NCI-H226 (cell line): ENCODE results near the gene SLC26A2.

Experiments used
- DNase-seq: peaks from one replicate; pipeline ENCODE4 v3.0.0-alpha.2; 2015

Gene SLC26A2

DNA sequence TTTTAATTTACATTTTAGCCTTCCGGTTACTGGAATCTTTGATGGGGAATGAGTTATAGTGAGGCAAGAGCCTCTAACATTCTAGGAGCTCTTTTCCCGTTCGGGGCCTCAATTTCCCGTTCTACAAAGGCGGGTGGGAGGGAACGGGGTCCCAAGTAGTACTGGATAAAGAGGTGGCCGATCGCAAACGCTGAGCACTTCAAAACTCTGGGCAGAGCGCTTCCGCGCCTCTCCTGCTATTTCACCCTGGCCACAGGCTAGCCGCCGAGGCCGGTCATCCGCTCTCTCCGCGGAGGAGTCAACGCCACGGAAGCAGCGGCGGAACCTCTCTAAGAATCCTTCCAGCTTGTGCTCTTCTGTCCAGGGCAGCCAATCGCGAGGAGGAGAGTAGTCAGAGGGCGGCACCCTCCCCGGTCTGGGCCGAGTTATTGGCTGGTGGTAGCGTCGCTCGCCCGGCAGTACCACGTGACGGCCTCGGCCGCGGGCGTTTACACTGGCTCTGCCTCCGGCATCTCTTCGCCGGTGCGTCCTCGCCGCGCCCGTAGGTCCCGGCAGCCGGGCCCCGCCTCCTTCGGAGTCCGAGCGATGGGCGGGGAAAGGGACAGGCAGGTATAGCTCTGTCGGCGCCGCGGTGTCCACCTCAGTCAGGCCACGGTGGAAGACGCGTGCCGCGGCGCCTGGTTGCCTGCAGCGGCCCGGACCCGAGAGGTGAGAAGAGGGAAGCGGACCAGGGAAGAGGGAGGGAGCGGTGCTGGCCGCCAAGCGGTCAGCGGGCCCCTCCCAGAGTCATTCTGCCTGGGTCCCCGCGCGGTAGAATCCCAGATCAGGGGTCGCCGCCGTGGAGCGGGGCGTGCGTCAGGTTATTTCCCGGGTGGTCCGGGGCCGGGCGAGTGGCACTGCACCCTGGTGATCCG lies at the start of gene SLC26A2:
TSS of gene SLC26A2 (plus strand) at position 487 of the 914 bp plus-strand sequence. CDS start 16,895 bp downstream, outside the sequence.
- peak; percentile 98 for DNase-seq

DNA sequence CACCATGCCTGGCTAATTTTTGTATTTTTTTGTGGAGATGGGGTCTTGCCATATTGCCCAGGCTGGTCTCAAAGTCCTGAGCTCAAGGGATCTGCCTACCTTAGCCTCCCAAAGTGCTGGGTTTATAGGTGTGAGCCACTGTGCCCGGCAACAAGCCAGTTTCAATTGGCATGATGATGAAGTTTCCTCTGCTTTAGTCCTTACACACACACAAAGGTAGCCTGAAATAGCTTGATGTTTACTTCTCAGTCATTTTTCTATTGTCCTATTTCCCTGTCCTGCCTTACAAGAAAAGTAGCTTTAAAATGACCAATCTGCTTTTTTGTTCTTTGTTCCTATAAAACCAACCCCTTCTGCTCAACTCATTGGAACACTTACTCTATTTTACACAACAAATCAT lies 49.5 kb upstream of the SLC26A2 start:
- no peak for DNase-seq

DNA sequence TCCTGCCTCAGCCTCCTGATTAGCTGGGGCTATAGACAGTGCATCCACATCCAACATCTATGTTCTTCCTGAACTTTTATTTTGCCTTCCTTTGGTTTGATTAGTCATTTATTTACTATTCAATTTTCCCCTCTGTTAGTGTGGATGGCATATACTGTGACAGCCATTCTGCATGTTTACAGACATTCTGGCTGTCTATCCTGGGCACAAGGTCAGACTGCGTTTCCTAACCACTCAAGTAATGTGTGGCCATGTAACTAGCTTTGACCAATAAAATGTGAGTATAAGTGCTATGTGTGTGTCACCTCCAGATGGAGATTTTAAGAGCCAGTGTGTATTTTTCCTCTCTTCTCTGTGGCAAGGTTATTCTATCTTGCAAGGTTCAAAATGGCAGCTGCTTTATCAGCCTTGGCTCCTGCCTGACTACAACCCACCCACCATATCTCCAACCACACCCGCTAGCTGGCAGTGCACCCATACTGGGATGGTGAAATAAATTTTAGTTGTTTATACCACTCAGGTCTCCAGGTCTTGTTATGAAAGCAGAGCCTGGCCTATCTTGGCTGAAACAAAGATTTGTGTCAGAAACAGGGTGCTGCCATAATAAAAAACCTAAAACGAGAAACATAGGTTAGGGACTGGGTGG lies 48.2 kb upstream of the SLC26A2 start:
- DNase-seq: peak; percentile 43

DNA sequence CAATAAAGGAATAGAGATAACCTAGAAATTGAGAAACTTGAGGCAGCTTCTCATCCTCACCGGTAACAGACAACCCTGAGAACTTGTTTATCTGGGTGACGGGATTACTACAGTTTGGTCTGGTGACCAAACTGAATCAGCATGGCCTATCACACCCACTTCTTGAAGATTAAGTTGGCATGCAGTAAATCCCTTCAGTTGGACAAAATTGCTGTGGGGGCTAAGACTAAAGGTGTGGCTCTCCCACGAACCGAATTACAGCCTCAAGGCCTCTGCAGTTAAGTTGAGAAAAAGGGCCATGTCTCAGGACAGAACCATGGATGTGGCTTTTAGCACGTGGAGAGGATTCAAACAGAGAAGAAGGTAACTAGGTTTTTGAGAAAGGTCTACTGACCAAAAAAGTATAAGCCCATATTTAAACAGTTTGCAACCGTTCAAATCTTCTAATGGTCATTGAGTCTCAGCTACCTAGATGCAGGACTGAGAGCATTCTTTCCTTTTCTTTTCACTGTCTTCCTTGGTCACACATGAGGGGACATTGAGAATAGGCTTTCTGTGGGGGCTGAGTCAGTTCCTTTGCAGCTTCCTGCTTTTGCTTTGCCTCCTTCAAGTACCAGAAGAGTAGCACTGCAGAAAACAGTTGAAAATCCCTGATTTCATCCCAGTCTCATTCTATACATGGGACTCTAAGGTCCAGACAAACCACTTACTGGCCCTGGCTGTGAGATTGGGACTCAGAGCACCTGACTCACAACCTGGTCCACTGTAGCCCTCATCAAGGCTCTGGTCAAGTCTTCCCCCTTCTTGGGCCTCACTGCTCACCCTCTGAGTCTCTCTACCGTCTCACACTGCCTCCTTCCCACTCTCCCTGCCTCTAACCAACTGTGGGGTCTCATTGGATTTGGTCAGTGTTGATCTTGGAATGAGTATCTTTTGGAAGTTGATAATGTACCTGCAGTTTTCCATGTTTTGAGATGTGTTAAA lies 46.8 kb upstream of the SLC26A2 start:
- no peak for DNase-seq

DNA sequence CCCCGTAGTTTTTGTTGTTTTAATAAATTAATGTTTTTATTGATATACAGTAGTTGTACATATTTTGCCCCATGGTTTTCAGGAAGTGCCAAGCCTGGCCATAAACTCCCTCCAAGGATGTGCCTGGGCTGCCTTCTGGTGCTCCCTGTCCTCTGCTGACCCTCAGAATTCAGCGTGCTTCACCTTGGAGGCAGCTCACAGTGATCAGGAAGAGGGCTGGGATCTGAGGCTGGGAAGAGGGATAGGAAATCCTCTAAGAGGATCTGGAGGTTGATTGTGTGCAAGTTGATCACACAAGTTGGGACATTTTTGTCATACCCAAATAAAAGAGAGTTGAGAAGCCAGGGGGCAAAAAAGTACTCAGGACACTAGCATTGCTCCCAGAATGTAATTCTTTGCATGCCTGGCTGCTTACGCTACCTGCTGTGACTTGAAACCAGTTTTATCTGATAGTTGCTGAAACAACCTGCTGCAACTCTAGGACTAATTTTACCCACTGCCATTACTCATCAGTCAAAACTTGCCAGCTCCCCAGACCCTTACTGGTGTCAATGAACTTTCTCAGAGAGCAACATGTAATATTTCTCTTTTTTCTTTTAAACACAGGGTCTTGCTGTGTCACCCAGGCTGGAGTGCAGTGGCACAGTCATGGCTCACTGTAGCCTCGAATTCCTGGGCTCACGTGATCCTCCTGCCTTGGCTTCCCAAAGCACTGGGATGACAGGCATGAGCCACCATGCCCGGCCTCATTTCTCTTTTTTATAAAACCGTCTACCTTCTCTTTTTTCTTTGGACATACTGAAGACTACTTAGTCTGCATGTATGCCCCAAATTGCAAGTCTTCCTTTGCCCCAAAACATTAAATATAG lies 44.9 kb upstream of the SLC26A2 start:
- DNase-seq: peak; percentile 24

DNA sequence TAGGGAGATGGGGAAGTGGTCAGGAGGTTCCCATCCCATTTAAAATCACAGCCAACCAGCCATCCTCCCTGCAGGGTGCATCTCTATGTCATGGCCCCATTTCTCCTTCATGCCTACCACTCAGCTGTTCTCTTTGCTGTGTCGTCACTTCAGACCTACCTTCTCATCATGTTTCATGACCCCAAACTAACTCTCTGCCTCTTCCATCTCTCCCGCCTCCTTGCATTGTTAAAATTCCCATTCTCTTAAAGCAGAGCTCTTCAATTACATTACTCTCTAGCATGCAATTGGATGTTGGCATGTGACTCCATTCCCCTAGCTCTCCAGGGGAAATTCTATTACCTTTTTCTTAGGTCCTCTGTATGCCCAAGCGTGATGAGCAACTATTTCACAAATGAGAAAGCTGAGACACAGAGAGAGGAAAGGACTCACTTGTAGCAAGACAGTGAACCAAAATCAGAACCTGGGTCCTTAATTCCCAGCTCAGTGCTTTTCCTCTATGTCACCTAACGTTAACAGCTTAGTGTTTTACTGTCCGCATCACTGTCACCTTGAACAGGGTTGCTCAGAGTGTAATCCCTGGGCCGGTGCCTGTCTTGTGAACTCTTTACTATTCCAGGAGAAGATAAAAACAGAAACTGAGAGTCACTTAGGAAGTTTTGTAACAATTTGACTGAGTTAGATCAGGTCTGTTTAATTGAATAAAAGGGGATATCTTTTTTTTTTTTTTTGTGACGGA lies 44.1 kb upstream of the SLC26A2 start:
- no peak for DNase-seq

DNA sequence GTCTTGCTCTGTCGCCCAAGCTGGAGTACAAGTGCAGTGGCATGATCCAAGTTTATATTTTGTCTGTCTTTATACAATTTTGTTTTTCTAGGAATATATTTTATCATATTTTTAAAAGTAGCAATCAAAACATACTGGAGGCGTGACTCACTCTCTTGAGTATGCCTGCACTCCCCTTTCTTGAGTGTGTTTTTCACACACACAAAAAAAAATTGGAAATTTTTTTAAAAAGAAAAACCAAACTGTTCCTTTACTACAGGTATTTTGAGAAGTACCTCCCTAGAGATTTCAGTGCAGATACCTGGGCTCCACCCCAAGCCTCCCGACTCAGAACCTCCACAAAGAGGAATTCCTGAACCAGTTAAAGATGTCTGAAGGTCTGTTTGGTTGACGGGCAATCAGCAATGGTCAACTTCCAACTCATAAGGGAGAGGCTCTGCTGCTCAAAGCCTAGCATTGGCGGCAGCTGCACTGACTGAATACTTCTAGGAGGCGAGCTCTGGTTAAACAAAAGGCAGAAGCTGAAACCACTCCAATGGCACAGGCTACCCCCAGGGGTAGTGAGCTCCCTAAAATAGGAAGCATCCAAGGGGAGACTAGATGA lies 43.4 kb upstream of the SLC26A2 start:
- peak; percentile 45 for DNase-seq

DNA sequence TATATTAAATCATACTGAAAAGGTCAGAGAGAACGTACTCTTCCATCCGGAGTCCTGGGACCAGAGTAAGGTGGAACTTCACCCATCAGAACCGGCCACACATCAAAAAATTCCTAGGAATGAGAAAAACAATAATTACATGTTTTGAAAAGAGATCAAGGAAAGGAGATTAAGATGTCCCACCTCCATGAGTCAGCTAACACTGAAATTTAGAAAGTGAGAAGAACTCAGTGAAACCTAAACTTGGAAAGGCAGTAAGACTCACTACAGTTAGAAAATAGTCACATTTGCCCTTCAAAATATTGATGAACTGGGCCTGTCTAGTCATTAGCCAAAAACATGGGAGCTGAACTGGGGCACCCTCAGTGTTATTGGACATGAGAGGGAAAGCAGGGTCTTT lies 39.0 kb upstream of the SLC26A2 start:
- DNase-seq: no peak

DNA sequence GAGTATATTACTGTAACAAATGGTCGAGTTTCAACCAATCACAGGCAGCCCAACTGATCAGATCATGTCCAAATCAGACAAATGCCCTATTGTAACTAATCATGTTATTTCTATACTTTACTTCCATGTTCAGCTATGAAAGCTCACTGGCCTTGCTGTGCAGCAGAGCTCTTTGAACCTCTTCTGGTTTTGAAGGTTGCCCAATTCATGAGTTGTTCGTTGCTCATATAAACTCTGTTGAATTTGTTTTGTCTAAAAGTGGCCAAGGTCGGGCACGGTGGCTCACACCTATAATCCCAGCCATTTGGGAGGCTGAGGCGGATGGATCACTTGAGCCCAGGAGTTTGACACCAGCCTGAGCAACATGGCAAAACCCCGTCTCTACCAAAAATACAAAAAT lies 37.6 kb upstream of the SLC26A2 start:
- no peak for DNase-seq

DNA sequence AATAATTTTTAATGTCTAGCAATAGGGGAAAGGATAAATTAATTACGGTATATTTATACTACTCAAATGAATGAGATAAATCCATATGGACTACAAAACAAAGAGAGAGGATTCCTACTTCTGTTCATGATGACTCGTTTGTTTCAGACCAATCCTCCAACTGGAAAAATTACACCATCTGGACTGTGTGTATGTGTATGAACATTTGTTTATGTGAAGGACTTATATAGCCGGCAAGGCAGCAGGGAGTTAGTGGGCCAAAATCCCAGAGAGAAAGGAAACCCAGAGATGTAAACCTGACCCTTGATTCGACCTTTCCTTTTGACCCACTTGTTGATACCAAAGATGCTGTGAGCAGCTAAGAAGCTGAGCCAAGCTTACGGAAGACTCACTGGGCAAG lies 36.1 kb upstream of the SLC26A2 start:
- no peak for DNase-seq

DNA sequence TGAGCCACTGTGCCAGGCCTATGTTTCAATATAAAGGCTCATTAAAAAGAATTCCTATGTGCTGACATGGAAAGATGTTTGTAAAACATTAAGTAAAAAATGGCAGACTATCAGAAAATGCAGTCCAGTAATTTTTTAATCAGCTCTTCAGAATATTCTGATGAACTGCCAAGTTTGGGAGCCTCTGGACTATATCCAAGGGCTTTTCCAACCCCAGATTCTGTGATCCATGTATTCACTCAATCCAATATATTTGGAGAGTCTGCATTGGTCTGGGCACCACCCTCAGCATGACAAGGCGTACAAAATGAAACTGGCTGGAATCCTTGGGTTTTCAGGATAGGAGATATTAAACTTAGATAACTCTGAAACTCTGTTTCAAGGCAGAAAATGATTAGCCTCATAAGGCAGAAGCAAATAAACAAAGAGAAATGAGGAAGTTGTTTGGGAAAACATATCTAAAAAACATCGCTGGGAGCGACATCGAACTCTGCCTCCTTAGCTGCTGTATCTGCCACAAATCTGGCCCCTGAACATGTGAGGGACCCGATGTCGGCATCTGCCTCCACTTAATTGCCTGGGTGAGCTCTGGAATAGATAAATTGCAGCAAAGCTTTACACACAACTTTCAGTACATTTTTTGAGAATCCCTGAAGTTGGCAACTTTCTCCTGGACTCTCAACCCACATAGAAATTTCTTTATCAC lies 30.4 kb upstream of the SLC26A2 start:
- no peak for DNase-seq

DNA sequence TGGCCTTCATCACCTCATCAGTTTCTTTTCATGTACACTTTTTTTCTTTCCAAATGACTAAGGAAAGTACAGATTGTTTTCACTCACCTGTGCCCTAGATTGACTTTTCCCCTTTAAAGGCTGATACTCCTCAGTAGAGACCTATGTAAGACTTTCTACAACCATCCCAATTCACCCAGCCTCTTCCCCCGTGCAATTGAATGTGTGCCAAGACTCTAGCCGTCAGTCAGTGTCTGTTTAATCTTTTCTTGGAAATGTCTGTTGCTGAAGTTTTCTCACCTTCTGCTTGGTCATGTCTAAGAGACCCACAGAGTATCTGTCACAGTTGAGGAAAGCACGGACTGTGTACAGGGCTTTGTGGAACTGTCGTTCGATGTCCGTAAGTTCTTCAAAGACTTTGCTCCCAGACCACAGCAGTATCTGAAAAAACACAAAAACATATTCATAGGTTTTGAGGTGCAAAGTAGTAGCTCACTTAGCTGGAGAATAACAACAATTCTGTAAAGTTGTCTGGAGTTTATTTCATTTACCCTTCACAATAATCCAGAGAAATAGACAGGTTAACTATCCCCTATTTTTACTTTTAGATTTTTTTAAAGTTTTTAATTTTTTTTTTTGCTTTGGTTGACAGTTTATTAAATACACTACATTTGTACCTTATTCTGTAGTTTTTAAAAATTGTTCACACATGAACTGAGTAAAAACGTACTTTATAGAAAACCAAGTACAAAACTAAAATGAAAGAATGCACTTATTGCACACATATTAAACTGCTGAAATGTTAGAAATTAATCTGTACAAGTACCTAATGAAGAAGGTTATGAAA lies 29.6 kb upstream of the SLC26A2 start:
- DNase-seq: no peak

DNA sequence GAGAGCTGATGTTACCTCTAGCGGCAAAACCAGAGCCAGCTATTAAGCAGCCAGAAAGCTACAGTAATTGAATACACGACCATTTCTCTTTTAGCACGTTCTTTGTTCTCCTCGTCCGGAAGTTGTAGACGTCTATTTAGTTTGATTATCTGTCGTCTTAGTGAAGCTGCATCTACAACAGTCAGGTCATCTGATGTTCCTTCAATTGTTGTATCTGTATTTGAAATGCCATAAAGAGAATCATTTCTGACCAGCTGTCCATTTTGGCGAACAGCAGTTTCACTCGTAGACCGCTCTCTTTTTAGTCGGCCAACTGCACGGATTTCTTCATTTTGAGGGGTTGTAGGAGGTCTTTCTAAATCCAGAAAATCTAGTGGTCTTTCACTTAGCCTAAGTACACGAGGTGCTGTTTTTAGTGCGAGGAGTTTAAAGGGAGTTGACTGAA lies 28.5 kb upstream of the SLC26A2 start:
- no peak for DNase-seq

DNA sequence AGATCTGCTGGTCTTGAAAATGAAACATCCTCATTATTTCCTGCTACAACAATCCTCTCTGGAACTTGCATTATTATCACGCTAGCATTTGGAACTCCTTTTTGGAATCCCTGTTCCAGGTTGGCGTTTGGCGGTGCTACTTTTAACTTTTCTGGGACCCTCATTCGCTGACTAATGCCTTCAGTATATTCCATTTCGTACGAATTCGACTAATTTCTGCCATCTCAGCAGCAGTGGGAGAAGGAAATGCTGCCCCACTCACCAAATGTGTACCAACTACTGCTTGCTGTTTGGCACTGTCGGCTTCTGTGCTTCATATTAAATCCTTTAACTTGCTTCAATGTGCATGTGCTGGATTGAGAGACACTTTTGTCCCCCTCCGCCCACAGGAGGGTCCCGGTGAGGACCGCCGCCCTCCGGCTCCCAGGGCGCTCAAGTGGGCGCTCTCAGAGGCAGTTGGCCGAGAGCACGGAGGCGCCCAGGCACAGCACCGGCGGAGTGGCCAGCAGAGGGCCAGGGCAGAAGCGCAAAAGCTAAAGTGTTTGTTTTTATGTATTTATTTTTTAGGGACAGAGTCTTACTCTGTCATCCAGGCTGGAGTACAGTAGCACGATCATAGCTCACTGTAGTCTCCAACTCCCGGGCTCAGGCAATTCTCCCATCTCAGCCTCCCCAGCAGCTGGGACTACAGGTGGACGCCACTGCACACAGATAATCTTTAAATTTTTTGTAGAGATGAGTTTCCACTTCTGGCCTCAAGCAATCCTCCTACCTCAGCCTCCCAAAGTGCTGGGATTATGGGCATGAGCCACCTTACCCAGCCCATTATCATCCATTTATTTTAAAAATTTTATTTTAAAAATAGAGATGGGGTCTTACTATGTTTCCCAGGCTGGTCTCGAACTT lies 27.9 kb upstream of the SLC26A2 start:
- no peak for DNase-seq

DNA sequence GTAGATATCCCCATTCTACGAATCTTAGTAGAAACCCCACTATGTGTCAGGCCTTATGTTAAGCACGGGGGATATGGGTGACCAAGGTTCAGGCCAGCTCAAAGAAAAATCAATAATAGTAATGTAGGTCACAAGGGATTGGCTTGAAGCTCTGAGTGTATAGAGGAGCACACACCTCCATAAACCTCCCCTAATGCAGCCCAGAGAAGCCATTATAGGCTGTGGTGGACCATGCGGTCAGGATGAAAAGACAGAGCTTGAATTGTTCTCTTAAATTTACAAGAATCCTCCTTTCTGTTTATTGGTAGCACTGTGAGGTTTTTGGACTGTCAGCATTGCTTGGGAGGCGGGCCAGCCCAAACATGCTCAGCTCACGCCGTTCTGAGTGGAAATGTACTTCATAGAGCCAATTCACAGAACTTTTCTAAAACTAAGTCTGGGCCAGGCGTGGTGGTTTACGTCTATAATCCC lies 25.1 kb upstream of the SLC26A2 start:
- DNase-seq: no peak

DNA sequence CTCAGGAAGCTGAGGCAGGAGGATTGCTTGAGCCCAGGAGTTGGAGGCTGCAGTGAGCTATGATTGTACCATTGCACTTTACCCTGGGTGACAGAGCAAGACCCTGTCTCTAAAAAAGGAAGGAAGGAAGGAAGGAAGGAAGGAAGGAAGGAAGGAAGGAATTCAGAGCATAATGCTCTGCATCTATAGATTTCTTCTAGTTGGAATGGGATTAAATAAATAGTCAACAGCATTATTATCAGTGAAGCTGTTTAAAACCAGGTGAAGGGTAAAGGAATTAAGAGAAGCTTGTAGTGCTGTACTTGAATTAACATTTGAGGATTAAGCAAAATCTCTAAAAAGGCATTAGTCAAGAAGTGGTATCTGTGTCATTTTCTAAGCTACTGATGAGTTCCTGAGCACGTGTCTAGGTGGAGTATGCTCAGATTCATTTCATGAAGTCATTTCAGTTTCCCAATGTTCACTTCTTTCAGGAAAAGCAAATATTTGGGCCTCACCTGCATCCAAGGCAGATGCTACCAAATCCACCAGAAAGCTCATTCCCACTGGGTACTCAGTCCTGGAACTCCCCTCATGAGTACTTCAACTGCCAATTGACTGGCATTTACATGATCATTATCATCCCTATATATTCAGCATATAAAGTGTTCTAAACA lies 24.4 kb upstream of the SLC26A2 start:
- DNase-seq: no peak

DNA sequence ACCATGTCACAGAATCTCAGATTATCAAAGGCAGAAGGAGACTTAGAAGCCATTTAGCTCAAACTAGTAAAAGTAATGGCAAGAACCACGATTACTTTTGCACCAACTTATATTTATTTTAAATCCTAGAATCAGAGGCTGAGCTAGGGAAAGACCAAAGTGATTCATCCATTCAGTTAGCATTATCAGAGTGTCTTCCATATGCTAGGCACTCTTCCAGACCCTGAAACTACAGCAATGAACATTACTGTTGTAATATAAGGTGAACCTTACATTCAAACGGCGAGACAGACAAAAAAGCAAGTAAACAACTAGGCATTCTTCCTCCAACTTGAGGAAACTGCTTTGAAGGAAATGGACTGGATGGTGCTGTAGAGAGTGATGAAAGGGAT lies 23.9 kb upstream of the SLC26A2 start:
- peak; percentile 19 for DNase-seq
